GM20431 (cell line): ENCODE results near the gene CYTH3.

Source experiments
- in situ Hi-C: fragments of 300-500 bp; cut with MseI, MboI; formaldehyde crosslinking; loops from one replicate; pipeline ENCODE4 v1.15.0; 2020; ENCODE audit warnings: low sequenced_read_pairs; ENCODE audit not compliant: unreplicated experiment

Gene CYTH3

DNA sequence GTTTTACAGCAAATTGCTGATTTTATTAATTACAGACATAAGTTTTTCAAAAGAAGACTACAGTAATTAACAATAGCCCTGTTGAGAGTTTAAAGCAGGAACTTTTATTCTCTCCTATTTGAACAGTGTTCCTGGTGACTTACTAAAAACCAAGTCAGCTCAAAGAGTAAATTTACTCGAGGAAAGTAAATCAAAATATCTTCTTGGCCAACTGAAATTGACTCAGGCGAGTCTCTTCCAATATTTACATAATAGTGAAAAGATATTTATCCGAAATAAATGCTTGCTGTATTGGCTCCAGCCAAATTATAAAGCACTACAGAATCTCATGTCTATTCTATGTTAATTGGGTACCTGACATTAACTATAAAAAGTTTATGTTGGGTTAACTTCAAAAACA is 13.2 kb downstream of the CYTH3 start:
- in situ Hi-C loops = no loop called here

DNA sequence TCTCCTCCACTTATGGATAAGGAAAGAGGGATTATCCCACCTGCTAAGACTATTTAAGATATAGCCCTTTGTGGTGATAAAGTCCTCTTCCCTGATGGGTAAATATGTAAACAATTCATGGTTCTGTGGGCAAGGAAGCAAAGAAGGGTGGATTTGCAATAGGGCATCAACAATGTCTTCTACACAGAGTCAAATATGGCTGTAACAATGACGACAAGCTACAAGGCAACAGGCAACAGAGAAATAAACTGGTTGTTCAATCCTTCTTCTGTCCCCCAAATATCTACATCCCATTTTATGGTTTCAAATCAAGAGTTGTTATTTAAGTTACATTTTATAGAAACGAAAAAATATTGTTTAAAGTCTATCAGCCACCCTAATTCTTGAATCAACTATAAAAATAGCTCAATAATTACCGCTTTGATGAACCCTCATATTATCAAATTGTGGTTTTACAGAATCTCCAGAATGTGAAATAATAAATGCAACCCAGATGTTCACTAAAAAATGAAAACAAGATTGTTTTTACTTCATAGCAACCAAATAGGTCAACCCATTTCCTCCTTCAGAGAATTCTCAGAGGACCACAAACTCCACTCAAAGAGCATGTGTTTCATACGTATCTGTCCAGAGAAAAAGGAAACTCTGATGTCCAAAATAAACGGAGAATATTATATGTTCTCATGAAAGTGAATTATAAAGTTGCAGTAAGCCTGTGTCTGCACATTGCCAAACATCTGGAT is 13.8 kb downstream of the CYTH3 start:
- in situ Hi-C loops = no loop called here

DNA sequence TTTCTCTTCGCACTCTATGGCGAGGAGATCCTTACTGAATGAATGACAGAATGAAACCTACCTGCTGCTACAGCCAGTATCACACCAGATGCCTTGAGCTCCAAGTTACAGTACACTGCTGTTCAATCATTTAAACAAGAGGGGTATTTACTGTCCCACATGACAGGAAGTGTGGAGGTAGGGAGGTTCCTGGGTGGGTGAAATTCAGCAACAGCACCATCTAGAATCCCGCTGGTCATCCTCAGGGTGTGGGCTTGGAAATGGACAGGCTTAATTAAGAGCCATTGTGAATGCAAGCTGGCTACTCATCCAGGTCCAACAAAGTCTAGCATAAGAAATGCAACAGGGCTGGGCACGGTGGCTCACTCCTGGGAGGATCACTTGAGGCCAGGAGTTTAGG is 14.7 kb downstream of the CYTH3 start:
- in situ Hi-C loops = no loop called here

DNA sequence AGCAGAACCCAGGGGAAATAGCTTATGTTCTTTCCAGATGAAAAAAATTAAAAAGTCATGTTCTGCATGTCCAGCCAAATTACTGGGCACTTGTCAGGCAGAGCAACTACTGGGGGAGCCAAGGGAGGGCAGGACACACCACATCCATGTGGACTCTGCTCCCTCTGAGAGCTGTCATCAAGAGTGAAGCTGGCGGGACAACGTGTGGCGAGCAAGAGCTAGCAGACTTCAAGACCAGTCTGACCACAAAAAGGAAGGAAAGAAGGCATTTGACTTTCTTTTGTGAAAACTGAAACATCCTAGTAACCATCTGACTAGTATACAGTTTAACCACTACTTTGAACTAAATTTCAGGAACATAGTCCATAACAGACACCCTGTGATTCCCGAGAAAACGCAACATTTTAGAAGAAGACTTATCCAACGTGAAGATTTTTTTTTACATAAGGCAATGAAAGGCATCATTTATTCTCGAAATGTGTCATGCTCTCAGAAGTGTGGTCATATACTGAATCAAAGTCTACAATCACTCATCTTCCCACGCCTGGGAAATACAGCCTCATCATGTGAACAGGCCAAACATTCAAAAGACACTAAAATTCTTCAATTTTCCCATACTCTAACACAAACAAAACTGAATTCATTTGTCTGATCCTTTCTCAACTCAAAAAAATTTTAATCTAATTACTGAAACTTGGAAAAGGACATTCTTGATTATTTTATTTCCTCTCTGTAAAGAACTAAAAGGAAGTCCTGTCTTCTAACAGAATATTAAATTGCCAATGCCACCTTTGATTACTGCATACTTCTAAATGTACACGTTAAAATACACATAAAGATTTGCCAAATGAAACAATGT is 15.5 kb downstream of the CYTH3 start:
- in situ Hi-C loops = no loop called here

DNA sequence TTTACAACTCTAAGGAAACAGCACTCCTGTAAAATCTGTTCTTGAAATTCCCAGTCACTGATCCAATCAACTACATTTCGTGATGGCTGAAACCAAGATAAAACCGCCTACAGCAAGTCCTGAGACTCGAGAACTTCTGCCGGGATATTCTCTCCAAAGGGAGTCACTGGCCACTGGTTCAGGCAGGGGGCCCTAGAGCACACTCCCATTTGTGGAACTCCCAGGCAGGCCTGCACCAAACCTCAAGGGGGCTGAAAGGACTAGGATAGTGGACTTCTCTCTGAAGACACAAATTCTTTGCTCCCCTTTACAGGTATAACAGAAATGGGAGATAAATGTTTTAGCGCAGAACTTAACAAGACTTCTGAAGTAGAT is 16.3 kb downstream of the CYTH3 start:
- in situ Hi-C loops = no loop called here

DNA sequence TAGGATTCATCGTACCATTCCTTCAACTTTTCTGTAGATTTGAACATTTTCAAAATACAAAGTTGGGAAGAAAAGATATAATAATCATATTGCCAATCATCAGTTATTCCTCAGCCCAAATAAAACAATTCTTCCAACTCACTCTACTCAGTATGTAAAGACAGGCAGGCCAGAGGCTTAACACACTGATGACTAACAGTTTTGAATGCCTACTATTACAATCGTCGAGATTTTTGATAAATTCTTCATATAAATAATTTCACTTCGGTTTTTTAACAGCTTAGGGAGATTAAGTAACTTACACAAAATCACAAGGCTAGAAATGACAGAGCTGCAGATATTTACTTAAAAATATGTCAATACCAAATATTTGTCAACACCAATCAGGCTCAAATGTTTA is 17.6 kb downstream of the CYTH3 start:
- in situ Hi-C loops = no loop called here

DNA sequence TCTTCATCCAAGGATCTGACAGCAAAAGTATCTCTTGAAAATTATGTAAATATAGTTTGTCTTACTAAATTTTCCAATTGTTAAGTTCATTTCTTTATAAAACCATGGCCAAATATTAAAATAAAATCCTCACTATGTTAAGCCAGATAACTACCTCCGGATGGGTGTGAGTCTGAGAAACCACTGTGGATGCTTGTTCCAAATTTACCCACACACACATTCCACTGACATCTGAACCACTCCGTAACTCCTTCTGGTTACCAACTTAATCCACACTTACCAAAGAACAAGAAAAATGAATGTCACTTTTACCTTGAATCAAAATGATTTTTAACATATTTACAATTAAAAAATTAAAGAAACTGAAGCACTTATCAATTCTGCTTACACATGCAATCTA is 19.7 kb downstream of the CYTH3 start:
- in situ Hi-C loops = no loop called here

DNA sequence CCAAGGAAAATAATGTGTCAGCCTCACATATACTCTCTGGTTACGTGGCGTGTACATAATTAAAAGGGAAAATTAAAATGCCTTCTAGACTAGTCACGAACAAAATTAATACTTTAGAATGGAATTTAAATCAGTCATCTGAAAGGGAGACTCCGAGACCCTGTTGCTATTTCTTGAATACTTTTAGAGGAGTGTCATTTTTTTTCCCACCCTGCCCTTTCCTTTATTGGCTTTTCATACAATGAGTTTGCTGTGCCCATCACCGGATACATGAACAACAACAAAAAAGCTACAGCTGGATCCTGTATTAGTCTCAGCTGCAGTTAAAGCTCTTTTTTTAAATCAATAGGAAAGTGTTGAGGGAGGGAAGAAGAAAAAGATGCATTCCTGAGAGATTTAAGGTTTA is 20.1 kb downstream of the CYTH3 start:
- in situ Hi-C loops = no loop called here

DNA sequence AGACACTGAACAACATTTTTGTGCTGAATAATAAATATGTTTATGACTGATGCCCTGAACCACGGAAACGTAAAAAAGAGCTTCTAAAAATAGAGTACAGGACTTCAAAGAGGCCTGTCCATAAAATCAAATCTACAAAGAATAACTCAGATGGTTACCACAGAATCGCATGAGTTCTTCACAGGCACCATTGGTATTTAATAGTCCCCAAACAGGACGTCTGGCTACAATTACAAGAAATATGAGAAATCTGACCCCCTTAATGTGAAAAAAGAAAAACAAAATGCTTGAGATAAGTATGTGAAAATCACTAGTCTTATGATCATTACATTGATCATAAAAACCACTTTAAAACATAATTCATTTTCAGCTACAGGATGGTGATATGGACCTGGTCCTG is 20.8 kb downstream of the CYTH3 start:
- in situ Hi-C loops = no loop called here

DNA sequence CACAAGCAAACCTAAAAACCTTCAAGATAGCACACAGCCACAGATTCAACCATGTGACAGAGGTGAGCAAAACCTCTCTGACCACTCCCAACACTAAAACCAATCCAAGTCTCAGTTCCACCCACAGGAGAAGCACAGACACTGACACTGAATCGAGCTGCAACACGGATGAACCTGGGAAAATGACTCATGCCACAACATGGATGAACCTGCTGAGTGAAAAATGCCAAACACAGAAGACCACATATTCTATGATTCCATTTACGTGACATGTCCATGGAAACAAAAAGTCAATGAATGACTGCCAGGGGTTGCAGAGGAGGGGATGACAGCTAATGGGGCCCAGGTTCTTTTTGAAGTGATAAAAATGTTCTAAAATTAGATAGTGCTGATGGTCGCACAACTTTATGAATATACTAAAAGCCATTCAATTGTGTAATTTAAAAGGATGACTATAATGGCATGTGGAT is 22.0 kb downstream of the CYTH3 start:
- in situ Hi-C loops = no loop called here

DNA sequence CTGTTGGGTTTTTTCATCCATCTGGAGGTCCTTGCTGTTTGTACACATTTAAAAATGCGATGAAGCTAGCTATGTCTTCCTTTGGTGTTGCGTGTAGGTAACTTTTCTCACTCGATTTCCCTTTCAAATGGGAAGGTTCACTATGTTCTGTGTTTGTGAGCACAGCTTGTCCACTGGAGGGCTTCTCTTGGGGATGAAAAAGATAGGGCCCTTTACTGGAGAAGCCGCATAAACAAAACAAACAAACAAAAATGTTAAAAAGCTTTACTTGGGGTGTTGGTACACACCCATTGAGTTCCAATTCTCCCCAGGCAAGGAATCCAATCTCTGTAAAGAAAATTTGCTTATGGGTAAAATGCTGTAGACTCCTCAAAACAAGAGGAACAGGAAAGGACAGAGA is 23.4 kb downstream of the CYTH3 start:
- in situ Hi-C loops = no loop called here

DNA sequence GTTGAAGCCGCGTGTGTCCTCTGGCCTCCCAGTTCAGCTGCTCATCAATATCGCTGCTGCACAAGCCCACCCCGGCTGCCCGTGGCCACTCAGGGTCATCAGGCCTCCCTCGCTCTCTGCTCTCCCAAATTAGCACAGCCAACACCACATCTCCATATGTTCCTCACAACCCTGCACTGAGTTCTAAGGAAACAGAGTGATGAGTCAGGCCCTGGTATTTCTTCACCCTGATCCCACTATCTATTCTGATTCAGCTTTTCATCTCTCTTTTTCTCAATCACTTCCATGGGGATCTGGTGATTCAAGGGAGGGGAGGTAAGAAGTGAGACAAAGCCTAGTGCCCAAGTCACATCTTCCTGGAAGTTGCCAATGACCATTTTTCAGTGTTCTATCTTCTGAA is 23.8 kb downstream of the CYTH3 start:
- in situ Hi-C loops = no loop called here

DNA sequence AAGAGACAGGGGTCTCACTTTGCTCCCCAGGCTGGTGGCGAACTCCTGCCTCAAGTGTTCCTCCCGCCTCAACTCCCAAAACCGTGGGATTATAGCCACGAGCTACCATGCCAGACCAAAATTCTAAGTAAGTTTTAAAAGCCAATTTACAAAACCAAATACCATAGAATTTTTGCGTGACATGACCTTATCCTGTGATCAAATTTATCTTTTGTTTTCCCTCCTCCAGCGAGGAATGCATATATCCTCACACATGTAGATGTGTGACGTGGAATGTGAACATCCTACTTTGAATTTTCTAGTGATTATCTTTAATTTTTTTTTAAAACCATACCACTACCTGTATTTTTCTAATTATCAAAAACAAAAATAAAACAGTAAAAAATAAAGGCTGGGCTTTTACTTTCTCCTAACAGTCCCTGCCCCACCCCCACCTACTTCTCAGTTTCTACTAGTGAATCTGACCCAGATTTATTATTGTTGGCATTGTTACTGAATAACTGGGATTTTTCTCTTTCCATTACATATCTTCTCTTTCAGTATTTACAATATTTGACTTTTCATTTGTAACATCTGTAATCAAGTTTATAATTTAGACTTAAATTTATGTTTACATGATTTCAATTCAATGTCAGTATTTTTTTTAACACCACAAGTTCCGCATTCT is 26.0 kb downstream of the CYTH3 start:
- in situ Hi-C loops = no loop called here

DNA sequence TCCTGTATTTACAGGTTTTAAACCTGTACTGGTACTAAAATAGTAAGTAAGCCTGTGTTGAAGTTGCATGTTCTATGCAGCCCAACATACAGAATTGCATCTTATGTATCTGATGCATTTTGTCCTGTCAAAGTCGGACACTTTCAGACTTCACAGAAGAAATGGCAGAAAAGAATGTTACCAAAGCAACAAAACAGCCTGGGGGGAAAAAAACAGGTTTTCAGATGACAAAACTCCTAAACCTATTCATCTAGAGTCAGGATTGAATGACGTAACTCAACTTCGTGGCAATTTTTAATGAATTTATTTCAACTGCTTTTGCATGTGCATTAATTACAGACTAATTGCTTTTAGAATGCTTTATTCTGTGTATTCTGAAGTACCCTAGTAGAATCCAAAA is 28.4 kb downstream of the CYTH3 start:
- in situ Hi-C loops = no loop called here

DNA sequence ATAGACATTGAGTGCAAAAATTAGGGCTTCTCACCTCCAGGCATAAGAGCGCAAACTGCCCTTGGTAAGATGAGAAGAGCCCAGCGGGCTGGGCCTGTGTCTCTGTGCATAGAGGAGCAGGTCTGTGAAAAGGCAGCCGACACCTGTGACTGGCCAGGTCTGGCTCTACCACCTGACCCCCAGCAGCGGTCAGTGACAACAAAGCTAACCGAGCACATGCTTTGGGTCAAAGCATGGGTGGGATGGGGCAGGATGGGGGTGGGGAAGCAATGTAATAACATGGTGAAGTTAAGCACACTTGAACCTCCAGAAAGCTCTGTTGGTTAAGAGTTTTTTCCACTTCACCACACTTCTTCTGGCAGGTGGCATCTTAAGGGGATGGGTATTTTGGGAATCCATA is 29.3 kb downstream of the CYTH3 start:
- in situ Hi-C loops = no loop called here

DNA sequence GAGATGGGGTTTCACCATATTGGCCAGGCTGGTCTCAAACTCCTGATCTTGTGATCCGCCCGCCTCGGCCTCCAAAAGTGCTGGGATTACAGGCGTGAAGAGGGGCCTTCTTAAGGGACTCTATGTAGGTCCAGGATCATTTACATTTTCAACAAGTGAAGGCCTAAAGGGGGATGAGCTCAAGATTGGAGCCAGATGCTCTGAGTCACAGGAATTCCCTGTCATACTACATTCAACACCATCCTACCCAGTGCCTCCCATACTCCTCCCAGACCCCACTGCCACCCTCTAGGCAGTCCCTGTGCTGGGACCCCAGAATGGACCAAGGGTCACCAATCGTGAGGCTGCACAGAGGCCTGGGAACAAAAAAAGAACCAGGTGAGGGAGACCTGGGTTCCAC is 29.9 kb downstream of the CYTH3 start:
- in situ Hi-C loops = no loop called here

DNA sequence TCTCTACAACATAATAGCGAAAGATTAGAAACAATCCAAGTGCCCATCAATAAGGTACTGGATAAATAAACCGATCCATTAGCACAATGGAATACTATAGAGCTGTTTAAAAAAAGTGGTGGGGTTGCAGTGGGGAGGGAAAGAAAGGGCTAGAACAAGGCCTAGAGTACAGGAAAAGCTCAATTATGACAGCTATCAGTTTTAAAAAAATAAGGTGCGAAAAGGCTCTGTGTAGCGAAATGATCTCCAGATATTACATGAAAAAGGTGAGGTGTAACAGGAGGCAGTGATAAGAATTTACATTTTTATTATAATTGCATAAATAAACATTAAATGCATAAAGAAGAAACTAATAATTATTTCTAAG is 30.8 kb downstream of the CYTH3 start:
- in situ Hi-C loops = no loop called here

DNA sequence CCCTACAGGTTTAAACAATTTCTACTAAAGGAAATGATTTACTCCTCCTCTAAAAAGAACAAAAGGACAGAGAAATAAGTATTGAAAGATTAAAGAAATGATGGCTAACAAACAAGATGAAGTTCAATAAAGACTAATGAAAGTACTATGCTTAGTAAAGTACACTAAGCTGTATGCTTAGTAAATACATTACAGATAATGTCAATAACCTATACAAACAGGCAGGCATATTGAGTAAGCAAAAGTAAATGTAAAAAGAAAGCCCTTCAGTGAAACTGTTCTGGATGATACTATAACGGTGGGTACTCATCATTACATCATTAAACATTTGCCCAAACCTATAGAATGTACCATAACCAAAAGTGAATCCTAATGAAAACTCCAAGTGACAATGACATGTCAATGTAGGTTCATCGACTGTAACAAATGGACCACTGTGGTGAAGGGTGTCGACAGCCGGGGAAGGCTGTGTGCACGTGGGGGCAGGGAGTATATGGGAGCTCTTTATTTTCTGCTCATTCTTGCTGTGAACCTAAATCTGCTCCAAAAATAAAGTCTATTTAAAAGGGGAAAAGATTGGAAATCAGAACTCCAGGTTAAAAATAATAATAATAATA is 34.0 kb downstream of the CYTH3 start:
- in situ Hi-C loops = no loop called here

DNA sequence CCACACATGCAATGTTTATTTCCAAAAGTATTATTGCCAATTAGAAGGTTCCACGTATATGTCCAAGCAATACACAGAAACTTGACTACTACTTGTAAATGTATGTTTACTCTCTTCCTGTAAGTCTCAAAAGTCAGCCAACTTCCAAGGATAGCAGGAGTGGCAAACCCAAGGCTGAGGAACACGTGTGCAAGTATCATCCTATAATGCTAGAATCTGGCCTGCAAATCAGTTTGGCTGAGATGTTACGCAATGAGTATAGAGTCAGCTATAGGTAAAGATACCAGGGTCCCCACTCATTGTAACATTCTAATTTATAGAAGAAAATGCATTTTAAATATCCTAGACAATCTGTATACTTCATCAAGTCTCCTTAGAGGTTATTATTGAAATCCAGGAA is 34.7 kb downstream of the CYTH3 start:
- in situ Hi-C loops = no loop called here

DNA sequence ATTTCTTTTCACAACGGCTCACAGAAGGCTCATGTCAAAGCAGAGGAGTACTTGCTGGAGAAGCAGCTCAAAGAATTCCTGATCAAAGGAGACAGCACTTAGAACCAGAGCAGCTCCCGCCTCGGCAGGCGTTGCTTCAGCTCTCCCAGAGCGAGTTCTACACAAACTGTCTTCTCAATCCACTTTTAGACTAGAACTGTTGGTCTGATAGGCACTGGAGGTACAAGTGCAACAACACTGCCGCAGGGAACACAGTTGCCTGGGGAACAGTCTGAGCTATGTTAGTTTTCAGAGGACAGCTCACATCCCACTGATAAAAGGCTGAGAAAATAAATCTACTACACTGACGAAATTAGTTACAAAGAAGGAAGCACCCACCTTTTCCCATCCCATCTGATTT is 35.4 kb downstream of the CYTH3 start:
- in situ Hi-C loops = no loop called here
